CD4-positive, alpha-beta T cell treated with Interleukin-6 at 100 ng/mL for 8 hours (primary cell): ENCODE measurements around the gene SNAI1.
"Not testable (repeated sequence)": the region's sequence is repeated elsewhere in the genome, so short reads cannot be mapped to it uniquely, and the experiment has no call there.

Source experiments
- DNase-seq: peaks from one replicate; pipeline ENCODE4 v3.0.0-alpha.2; 2020; ENCODE audit warnings: mixed read lengths, low spot score

Gene SNAI1

DNA sequence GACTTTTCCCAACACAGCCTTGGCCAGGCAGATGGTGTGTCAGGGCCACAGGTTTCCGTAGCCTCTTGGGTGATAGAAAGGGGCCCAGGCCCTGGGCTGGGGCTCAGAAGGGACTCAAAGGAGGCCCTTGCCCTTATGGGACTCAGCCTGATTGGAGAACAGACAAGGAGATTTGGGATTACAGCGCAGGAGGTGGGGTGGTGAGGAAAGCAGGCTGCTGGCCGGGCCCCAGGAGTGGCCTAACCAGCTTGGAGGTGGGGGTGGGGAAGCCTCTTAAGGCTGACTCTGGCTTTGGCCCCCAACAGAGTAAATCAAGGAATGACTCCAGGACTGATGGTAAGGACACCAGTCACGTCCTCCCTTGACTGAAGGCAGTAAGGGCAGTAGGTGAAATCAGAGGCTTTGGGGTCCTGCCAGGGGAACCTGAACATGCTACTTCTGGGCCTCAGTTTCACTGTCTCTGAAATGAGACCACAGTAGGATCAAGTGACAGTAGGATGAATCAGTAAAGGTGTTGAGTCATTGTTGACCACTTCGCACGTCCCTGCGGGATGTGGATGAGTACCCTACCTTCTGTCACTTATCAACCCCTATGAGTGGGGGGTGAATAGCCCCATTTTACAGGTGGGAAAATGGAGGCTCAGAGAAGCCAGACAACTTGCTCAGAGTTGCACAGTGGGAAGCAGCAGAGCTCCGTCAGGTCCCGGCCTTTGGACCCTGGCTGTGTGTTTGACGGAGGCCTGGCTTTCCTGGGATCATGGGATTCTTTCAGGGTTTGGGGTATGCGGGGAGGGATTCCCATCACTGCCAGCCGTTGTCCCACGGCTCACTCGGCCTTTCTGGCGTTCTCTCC lies 4.5 kb downstream of the SNAI1 start:
- no peak for DNase-seq

DNA sequence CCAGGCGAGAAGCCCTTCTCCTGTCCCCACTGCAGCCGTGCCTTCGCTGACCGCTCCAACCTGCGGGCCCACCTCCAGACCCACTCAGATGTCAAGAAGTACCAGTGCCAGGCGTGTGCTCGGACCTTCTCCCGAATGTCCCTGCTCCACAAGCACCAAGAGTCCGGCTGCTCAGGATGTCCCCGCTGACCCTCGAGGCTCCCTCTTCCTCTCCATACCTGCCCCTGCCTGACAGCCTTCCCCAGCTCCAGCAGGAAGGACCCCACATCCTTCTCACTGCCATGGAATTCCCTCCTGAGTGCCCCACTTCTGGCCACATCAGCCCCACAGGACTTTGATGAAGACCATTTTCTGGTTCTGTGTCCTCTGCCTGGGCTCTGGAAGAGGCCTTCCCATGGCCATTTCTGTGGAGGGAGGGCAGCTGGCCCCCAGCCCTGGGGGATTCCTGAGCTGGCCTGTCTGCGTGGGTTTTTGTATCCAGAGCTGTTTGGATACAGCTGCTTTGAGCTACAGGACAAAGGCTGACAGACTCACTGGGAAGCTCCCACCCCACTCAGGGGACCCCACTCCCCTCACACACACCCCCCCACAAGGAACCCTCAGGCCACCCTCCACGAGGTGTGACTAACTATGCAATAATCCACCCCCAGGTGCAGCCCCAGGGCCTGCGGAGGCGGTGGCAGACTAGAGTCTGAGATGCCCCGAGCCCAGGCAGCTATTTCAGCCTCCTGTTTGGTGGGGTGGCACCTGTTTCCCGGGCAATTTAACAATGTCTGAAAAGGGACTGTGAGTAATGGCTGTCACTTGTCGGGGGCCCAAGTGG lies 5.3 kb downstream of the SNAI1 start:
- no peak for DNase-seq

DNA sequence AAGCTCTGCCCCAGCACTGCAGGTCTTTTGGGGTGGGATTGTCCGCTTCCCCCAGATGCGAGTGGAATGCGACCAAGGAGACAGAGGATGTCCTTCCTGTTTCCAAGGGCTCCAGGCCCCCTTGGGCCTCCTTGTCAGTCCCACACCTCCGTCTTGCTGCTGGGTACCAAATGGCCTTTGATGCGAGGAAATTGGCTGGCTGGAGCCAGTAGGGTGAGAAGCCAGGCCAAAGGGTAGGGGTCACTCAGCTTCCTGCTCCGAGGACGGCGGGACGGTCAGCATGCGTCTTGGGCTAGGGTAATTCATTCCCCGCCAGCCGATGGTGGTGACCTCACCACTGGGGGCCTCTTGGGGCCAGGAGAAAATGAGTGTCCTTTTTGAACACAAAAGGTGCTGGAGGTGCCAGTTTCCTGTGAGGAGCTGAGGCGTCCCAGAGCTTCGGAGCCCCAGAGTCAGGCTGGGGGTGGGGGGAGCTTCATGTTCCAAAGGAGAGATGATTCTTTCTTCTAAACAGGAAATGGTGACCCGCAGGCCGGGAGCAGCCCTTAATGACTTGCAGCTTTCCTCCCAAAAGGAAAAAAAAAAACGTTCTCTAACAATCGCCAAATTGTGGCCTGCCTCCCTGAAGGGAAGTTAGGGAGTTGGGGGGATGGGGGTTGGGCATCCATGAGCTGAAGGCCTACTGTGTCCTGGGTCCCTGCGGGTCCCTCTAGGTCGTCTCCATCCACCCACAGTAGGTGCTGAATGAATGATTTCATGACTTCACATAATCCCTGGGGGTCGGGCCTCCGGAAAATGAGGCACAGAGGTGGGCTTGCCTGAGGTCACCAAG lies 6.7 kb downstream of the SNAI1 start:
- no peak for DNase-seq

DNA sequence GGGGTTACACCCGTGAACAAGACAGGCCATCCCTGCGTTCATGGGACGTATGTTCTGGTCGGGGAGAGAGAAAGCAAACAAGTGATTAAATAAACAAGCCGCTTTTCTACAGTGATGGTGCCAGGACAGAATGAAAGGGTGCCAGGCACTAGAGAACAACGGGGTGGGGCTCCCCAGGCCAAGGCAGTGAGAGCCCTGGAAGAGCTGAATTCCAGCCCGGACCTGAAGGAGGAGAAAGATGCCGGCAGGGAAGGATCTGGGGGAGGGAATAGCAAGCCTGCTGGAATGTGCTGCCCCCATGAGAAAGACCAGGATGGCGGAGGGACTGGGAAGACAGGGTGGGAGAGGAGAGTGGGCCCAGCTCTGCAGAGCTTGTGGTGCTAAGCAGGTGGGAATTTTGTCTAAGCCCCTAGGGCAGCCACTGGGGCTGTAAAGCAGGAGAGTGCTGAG lies 7.5 kb downstream of the SNAI1 start:
- no peak for DNase-seq

DNA sequence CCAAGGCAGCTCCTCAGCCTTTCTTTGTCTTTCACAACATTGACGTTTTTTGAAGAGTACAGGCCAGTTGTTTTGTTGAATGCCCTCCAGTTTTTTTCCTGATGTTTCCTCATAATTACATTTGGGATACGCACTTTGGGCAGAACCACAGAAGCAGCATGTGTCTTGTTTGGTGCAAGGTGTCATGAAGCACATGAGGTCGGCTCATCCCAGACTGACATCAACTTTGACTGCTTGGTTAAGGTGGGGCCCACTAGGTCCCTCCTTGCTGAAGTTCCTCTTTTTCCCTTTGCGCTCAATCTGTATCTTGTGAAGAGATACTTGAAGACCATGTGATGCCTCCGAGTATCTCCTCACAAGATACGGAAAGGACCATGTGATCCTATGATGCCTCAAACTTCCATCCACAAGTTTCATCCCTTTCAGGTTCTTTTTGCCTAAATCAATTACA lies 10.5 kb downstream of the SNAI1 start:
- DNase-seq: no peak

DNA sequence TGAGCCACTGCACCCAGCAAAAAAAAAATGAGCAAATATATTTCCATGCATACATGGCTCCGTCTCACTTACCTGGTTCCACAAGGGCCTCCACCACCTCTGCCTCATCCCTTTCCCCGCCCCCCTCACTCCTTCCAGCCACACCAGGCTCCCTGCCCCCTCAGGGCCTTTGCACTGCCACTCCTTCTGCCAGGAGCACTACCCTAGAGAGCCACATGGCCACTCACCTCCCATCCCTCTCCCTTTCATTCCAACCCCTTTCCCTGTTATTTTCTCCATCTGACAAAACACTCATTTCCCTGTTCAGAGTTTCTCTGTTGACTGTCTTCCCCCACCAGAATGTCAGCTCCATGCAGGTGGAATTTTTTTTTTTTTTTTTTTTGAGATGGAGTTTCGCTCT lies 12.8 kb downstream of the SNAI1 start:
- no peak for DNase-seq

DNA sequence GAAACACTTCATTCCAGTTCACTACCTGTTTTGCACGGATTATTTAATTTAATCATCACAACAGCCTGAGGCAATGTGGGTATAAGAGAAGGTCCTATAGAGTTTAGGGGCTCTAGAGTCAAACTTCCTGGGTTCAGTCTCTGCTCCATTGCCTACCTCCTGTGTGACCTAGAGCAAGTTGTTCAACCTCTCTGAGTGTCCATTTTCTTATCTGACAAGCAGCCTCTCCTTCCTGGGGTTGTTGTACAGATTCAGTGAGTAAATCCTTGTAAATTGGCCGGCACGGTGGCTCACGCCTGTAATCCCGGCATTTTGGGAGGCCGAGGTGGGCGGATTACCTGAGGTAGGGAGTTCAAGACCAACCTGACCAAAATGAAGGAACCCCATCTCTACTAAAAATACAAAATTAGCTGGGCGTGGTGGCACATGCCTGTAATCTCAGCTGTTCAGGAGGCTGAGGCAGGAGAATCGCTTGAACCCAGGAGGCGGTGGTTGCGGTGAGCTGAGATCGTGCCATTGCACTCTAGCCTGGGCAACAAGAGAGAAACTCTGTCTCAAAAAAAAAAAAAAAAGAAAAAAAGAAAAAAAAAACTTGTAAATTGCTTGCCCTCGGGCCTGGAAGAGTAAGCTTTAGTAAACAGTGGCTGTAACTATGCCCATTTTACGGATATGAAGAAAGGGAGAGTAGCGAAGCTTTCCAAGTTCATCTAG lies 15.9 kb downstream of the SNAI1 start:
- not testable (repeated sequence) for DNase-seq

DNA sequence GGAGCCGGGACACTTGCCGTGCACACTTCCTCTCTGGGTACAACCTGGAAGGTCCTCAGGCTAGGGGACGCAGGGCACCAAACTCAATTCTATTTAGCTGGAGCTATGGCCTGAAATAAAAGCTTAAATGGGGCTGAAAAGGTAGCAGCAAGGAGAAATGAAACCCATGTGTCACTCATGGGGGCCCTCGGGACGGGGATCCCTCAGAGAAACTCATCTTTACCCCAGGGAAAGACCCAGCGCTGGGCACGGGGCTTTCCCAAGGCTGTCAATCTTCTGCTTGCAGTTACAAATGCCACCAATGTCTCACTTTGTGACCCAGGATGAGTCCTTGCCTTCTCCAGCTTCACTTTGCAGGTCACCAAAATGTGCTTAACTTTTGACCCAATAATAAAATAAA lies 16.5 kb downstream of the SNAI1 start:
- no peak for DNase-seq

DNA sequence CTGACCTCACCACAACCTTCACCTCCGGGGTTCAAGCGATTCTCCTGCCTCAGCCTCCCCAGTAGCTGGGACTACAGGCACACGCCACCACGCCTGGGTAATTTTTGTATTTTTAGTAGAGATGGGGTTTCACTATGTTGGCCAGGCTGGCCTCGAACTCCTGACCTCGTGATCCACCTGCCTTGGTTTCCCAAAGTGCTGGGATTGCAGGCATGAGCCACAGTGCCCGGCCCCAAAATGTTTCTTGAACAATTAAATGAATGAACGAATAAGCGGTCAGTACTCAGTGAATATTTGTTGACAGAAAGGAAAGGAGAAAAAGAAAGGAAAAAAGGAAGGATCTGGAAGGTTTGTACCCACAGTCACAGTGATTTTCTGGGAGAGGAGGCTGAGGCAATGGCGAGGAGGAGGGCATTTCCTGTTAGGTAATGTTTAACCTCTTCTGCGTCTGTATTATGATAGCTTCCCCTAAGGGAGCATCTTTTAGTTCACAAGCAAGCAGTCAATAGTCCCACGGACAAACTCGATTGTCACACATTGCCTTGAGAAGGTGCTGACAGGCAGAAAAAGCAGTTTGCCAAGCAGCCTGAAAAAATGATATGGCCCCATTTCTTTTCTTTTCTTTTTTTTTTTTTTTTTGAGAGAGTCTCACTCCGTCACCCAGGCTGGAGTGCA lies 17.9 kb downstream of the SNAI1 start:
- DNase-seq: not testable (repeated sequence)

DNA sequence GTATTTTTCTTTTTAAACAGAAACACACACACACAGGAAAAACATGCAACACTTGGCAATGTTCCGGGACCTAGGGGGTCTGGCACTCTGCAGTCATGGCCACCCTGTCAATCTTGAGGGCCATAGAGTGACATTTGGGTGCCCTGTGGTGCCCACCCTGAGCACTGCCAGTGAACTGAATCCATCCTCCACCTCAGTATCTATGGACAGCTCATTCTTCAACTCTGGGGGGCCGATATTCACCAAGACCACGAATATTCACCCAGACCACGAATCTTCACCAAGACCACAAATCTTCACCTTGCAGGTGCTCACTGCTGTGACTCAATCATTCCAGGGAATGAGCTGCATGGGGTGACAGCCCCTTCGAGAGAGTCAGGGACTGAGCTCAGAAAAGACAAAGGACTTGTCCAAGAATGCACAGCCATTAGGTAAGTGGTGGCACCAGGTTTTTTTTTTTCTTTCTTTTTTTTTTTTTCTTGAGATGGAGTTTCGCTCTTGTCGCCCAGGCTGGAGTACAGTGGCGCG lies 19.1 kb downstream of the SNAI1 start:
- no peak for DNase-seq

DNA sequence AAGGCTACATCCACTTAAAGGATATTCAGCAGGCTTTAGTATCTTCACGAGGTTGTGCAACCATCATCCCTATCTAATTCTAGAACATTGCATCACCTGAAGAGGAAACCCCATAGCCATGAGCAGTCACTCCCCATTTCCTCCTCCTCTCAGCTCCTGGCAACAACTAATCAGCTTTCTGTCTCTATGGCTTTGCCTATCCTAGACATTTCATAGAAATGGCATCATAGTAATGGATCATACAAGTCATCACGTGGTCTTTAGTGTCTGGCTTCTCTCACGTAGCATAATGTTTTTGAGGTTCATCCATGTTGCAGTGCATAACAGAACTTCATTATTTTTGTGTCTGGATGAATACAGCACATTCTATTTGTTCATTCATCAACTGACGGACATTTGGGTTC lies 20.5 kb downstream of the SNAI1 start:
- DNase-seq: no peak

DNA sequence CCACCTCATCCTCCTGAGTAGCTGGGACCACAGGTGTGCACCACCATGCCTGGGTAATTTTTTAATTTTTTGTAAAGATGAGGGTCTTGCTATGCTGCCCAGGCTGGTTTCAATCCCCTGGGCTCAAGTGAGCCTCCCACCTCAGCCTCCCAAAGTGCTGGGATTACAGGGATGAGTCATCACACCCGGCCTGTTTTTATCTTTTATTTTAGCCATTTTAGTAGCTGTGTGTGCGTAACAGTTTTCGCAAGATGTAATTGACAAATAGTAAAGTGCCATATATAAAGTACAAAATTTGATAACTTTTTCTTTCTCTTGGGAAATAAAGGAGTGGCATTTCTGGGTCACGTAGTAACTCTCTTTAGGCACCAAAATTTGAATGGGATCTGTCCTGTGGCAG lies 21.4 kb downstream of the SNAI1 start:
- no peak for DNase-seq

DNA sequence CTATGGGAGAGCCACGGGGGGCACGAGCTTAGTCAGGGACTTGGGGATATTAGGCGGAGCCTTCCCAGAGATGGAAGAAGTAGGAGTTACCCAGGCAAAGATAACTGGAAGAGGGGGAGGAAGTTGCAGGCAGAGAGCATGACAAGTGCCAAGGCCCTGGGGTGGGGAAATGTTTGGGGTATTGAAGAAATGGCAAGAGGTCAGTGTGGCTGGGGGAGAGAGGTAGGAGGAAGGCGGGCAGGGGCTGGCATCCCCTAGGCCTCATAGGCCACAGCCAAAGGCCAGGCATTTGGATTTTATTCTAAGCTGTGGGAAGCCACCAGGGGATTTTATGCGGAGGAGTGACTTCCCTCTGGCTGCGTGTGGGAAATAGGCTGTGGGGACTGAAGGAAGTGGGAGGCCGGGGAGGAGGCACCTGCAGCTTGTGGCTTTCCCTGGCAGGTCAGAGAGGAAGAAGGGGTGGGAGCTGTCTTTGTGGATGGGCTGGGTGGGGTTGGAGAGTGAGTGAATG lies 22.7 kb downstream of the SNAI1 start:
- no peak for DNase-seq

DNA sequence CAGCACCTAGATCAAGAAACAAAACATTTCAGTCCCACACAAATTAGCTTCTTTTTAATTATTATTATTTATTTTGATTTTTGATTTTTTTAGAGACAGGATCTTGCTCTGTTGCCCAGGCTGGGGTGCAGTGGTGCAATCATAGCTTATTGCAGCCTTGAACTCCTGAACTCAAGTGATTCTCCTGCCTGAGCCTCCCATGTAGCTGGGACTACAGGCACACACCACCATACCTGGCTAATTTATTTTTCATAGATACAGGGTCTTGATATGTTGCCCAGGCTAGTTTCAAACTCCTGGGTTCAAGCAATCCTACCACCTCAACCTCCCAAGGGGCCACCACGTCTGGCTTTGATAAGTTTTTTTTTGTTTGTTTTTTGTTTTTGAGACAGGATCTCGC lies 24.6 kb downstream of the SNAI1 start:
- DNase-seq: no peak

DNA sequence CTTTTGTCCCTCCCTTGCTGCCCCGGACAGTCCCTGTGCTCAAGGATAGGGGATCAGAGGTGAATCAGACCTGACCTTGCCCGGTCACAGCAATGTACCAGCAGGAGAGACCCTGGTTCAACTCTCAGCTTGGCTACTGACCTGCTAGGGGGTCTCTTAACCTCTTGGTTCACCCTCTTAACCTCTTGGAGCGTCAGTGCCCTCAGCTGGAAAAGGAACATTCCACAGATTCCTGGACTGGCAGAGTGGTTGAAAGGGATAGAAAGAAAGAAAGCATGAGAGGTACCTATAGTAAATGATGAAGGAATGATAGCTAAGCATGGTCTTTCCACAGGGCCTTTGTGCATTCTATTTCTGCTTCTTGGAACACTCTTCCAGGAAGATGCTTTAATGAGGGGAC lies 25.2 kb downstream of the SNAI1 start:
- no peak for DNase-seq

DNA sequence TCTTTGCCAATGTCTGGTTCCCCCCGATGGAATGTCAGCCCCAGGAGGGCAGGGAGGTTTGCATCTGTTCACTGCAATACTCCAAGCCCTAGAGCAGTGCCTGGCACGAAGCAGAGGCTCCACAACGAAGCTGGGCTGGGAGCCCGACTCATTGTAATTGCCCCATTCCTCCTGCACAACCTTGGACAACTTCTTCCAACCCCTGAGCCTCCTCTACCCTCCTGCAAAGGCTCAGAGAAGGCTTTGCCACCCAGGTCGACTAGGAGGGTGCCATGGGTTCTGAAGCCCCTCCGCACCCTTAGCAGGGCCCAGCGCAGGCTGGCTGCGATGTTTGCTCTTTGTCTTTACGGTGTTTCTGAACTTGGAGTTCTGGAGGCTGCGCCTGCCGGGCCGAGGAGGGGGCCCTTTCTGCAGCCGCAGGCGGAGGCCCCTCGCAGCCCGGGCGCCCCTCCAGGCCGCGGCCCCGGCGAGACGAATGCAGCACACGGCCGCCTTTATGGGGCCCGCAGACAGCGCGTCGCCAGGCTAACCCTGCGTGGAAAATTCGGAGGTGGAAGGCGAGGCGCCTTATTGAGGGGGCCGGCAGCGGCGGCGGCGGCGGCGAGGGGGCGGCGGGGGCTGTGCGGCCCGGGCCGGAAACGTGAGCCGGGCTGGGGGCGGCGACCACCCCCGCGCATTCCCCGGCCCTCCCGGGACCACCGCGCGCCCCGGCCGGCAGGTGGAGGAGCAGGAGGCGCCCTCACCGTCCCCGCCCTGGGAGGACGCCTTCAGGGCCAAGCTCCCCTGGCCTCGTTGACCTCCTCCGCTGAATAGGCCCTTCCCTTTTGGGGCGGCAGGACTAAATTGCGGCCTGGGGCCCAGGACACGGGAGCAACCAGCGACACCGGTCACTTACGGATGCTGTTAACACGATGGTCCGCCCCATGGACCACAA lies 27.0 kb downstream of the SNAI1 start:
- no peak for DNase-seq

DNA sequence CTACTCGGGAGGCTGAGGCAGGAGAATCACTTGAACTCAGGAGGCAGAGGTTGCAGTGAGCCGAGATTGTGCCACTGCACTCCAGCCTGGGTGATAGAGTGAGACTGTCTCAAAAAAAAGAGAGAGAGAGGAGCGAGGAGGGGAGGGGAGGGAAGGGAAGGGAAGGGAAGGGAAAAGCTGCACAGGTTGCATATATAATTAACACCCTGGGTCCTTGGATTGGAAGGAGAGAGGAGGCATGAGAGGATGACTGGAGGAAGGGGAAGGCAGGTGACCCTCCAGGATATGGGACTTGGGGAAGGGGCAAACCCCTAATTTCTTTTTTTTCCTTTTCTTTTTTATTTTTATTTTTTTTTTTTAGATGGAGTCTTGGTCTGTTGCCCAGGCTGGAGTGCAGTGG lies 28.8 kb downstream of the SNAI1 start:
- not testable (repeated sequence) for DNase-seq

DNA sequence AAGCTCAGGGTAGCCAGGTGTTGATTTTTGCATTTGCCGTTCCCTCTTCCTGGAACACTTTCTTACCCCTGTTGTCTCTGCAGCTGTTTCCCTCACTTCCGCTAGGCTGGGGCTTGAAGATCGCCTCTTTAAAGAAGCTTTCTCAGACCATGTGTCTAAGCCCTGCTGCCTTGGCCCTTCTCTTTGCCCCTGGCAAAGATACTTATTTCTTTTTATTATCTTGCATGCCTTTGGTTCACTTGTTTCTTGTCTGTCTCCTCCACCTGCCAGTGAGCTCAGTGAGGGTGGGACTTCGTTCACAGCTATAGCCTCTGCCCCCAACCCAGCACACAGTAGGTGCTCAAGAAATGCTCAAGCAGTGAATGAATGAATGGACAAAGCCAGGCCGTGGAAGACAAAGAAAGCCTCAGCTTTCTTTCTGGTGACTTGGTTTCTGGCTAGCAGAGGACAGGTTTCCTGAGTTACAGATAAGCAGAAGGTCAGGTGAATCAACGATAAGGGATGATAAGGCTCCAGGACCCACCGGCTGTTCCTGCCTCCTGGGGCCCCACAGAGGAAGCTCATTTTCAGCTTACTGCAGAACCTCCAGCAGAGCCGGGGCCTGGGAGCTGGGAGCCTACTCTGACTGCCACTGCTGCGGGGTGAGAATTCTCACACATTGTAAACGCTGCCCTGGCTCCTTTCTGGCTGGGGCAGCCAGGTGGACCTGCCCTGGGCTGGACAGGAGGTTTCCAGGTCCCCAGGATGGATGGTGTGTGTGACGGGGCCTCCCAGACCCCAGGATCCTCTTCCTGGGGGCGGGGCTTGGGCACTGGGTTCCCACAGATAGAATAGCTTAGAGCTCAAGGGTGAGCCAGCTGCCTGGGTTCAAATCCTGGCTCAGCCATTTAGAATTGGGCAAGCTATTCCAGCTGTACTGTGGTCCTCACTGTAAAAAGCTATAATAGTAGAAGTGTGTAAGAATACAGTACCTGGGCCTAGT lies 29.8 kb downstream of the SNAI1 start:
- DNase-seq: no peak
